ENCODE measurements around the gene MYO9B. TPM values are rescaled to one million over a fixed set of nuclear protein-coding genes. Genes with fewer than 3 reads are reported as not detected.

Gene MYO9B
- total RNA-seq, 1 experiment from 2014 or later: 94.3 TPM

DNA sequence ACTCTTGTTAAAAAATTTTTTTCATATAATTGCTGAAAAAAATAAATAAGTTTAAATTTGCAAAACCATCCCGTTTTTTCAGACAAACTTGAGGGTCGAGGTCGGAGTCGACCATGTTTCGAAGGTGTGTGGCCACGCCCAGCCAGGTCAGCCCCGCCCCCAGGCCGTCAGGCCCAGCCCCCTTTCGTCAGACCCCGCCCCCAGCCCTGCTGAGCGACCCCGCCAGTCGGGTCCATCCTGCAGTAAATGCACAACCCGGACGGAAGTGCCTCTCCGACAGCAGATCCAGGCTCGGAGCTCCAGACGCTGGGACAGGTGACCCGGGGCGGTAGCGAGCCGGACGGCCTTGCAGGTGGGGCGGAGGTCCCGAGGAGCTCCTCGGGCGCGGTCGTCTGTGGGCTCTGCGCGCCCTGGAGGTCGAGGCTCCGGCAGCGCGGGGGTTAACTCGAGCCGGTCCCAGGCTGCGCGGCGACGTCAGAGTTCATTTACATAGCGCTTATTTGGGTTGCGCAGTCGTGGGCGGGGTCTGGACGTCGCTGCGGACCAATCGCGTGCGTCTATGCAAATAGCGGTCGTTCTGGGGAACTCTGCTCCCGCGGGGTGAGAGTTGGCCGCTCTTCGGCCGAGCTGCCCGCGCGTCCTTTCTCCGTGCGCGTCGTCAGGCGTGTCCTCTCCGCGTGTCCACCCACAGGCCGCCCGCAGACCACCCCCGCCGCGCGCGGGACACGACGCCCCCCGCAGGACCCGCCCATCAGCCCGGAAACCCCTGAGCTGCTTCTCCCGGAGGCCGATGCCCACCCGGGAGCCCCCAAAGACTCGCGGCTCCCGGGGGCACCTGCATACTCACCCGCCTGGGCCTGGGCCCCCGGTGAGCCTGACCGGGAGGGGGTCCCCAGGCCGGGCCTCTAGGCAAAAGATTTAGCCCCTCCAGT lies 150.7 kb downstream of the MYO9B start, which contains the start of gene OCEL1:
Gene OCEL1, plus strand, starts transcription at position 225 of the 932 bp plus-strand sequence. Its CDS starts 22 bp downstream, at position 247.
- peaks cover 15% of the 10 kb centered on the region for H3K4me1 Mint-ChIP-seq
- peaks cover 2% of the 10 kb centered on the region; the same call in 1 of the 2 replicates for H3K27me3 Mint-ChIP-seq (ENCODE audit: low read depth)
- ChIA-PET CTCF (interaction anchor here (0.7 to 2.5 kb wide), 15 partner anchors 9 to 565 kb away, joined by 3 to 12 read pairs (median 5); partner anchors contain the start of genes ANKLE1, DDA1, TMEM38A and USE1), POLR2A (interaction anchor here (0.6 to 1.9 kb wide), 8 partner anchors 9 to 150 kb away, joined by 3 to 15 read pairs (median 4); partner anchors contain the start of genes ANKLE1, USE1 and USHBP1)
- ATAC-seq (peak; percentile 92), DNase-seq (ENCODE audit: low spot score) (peak; percentile 98)
- H3K9me3 Mint-ChIP-seq: no peaks in the 10 kb centered on the region
- H3K27ac Mint-ChIP-seq: peak within 1 kb of the TSS; percentile 100
- peak within 1 kb of the TSS; percentile 89 for H3K4me3 Mint-ChIP-seq
- H3K36me3 Mint-ChIP-seq: peaks cover 7% of the 10 kb centered on the region; the same call in 1 of the 2 replicates
- no peak for TF ChIP-seq RORB (CRISPR knock-in tag; IDR thresholded peaks at IDR 0.05)
- peak; percentile 75; the same call in 1 of the 2 replicates for TF ChIP-seq ZNF232 (CRISPR knock-in tag; IDR thresholded peaks at IDR 0.05)
- TF ChIP-seq IRF2 (CRISPR knock-in tag; IDR thresholded peaks at IDR 0.05; ENCODE audit: borderline replicate concordance, low read depth): no peak
- TF ChIP-seq TEAD1 (CRISPR knock-in tag; IDR thresholded peaks at IDR 0.05): peak; percentile 43; the same call in 1 of the 2 replicates
- TF ChIP-seq ZNF263 (CRISPR knock-in tag; IDR thresholded peaks at IDR 0.05; ENCODE audit: low read depth): no peak
- TF ChIP-seq CBFB (CRISPR knock-in tag; IDR thresholded peaks at IDR 0.05; ENCODE audit: low read depth): no peak
- TF ChIP-seq TEAD4 (CRISPR knock-in tag; IDR thresholded peaks at IDR 0.05): no peak
- TF ChIP-seq, protein P1, sequence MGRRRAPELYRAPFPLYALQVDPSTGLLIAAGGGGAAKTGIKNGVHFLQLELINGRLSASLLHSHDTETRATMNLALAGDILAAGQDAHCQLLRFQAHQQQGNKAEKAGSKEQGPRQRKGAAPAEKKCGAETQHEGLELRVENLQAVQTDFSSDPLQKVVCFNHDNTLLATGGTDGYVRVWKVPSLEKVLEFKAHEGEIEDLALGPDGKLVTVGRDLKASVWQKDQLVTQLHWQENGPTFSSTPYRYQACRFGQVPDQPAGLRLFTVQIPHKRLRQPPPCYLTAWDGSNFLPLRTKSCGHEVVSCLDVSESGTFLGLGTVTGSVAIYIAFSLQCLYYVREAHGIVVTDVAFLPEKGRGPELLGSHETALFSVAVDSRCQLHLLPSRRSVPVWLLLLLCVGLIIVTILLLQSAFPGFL (CRISPR knock-in tag; IDR thresholded peaks at IDR 0.05; ENCODE audit: borderline replicate concordance): no peak
- TF ChIP-seq, protein P2, sequence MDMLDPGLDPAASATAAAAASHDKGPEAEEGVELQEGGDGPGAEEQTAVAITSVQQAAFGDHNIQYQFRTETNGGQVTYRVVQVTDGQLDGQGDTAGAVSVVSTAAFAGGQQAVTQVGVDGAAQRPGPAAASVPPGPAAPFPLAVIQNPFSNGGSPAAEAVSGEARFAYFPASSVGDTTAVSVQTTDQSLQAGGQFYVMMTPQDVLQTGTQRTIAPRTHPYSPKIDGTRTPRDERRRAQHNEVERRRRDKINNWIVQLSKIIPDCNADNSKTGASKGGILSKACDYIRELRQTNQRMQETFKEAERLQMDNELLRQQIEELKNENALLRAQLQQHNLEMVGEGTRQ (CRISPR knock-in tag; IDR thresholded peaks at IDR 0.05): no peak
- peak; percentile 88 for TF ChIP-seq SP1 (CRISPR knock-in tag; conservative IDR thresholded peaks at IDR 0.05)
- 0 out of 2 replicates have a peak, but pooled peaks have one; percentile 39 for TF ChIP-seq FOXP1 (CRISPR knock-in tag; IDR thresholded peaks at IDR 0.05; ENCODE audit: borderline replicate concordance)
- TF ChIP-seq, protein P3, sequence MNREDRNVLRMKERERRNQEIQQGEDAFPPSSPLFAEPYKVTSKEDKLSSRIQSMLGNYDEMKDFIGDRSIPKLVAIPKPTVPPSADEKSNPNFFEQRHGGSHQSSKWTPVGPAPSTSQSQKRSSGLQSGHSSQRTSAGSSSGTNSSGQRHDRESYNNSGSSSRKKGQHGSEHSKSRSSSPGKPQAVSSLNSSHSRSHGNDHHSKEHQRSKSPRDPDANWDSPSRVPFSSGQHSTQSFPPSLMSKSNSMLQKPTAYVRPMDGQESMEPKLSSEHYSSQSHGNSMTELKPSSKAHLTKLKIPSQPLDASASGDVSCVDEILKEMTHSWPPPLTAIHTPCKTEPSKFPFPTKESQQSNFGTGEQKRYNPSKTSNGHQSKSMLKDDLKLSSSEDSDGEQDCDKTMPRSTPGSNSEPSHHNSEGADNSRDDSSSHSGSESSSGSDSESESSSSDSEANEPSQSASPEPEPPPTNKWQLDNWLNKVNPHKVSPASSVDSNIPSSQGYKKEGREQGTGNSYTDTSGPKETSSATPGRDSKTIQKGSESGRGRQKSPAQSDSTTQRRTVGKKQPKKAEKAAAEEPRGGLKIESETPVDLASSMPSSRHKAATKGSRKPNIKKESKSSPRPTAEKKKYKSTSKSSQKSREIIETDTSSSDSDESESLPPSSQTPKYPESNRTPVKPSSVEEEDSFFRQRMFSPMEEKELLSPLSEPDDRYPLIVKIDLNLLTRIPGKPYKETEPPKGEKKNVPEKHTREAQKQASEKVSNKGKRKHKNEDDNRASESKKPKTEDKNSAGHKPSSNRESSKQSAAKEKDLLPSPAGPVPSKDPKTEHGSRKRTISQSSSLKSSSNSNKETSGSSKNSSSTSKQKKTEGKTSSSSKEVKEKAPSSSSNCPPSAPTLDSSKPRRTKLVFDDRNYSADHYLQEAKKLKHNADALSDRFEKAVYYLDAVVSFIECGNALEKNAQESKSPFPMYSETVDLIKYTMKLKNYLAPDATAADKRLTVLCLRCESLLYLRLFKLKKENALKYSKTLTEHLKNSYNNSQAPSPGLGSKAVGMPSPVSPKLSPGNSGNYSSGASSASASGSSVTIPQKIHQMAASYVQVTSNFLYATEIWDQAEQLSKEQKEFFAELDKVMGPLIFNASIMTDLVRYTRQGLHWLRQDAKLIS (CRISPR knock-in tag; IDR thresholded peaks at IDR 0.05; ENCODE audit: borderline replicate concordance): no peak
- no peak for TF ChIP-seq KAT7 (CRISPR knock-in tag; IDR thresholded peaks at IDR 0.05; ENCODE audit: borderline replicate concordance)
- TF ChIP-seq, protein P4, sequence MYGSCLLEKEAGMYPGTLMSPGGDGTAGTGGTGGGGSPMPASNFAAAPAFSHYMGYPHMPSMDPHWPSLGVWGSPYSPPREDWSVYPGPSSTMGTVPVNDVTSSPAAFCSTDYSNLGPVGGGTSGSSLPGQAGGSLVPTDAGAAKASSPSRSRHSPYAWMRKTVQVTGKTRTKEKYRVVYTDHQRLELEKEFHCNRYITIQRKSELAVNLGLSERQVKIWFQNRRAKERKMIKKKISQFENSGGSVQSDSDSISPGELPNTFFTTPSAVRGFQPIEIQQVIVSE (CRISPR knock-in tag; IDR thresholded peaks at IDR 0.05; ENCODE audit: borderline replicate concordance): no peak
- TF ChIP-seq NFATC4 (CRISPR knock-in tag; IDR thresholded peaks at IDR 0.05): no peak
- TF ChIP-seq, protein P5, sequence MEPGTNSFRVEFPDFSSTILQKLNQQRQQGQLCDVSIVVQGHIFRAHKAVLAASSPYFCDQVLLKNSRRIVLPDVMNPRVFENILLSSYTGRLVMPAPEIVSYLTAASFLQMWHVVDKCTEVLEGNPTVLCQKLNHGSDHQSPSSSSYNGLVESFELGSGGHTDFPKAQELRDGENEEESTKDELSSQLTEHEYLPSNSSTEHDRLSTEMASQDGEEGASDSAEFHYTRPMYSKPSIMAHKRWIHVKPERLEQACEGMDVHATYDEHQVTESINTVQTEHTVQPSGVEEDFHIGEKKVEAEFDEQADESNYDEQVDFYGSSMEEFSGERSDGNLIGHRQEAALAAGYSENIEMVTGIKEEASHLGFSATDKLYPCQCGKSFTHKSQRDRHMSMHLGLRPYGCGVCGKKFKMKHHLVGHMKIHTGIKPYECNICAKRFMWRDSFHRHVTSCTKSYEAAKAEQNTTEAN (CRISPR knock-in tag; IDR thresholded peaks at IDR 0.05): peak; percentile 69; the same call in 1 of the 2 replicates
- TF ChIP-seq, protein P6, sequence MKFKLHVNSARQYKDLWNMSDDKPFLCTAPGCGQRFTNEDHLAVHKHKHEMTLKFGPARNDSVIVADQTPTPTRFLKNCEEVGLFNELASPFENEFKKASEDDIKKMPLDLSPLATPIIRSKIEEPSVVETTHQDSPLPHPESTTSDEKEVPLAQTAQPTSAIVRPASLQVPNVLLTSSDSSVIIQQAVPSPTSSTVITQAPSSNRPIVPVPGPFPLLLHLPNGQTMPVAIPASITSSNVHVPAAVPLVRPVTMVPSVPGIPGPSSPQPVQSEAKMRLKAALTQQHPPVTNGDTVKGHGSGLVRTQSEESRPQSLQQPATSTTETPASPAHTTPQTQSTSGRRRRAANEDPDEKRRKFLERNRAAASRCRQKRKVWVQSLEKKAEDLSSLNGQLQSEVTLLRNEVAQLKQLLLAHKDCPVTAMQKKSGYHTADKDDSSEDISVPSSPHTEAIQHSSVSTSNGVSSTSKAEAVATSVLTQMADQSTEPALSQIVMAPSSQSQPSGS (CRISPR knock-in tag; IDR thresholded peaks at IDR 0.05; ENCODE audit: borderline replicate concordance, low read depth): no peak
- no peak for TF ChIP-seq ZNF671 (CRISPR knock-in tag; IDR thresholded peaks at IDR 0.05)
- no peak for TF ChIP-seq NR2C2 (CRISPR knock-in tag; IDR thresholded peaks at IDR 0.05)
- TF ChIP-seq NR1H2 (CRISPR knock-in tag; IDR thresholded peaks at IDR 0.05): no peak
- TF ChIP-seq, protein P7, sequence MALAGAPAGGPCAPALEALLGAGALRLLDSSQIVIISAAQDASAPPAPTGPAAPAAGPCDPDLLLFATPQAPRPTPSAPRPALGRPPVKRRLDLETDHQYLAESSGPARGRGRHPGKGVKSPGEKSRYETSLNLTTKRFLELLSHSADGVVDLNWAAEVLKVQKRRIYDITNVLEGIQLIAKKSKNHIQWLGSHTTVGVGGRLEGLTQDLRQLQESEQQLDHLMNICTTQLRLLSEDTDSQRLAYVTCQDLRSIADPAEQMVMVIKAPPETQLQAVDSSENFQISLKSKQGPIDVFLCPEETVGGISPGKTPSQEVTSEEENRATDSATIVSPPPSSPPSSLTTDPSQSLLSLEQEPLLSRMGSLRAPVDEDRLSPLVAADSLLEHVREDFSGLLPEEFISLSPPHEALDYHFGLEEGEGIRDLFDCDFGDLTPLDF (CRISPR knock-in tag; IDR thresholded peaks at IDR 0.05): no peak
- TF ChIP-seq, protein P8, sequence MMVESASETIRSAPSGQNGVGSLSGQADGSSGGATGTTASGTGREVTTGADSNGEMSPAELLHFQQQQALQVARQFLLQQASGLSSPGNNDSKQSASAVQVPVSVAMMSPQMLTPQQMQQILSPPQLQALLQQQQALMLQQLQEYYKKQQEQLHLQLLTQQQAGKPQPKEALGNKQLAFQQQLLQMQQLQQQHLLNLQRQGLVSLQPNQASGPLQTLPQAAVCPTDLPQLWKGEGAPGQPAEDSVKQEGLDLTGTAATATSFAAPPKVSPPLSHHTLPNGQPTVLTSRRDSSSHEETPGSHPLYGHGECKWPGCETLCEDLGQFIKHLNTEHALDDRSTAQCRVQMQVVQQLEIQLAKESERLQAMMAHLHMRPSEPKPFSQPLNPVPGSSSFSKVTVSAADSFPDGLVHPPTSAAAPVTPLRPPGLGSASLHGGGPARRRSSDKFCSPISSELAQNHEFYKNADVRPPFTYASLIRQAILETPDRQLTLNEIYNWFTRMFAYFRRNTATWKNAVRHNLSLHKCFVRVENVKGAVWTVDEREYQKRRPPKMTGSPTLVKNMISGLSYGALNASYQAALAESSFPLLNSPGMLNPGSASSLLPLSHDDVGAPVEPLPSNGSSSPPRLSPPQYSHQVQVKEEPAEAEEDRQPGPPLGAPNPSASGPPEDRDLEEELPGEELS (CRISPR knock-in tag; IDR thresholded peaks at IDR 0.05): no peak
- TF ChIP-seq, protein P9, sequence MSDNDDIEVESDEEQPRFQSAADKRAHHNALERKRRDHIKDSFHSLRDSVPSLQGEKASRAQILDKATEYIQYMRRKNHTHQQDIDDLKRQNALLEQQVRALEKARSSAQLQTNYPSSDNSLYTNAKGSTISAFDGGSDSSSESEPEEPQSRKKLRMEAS (CRISPR knock-in tag; IDR thresholded peaks at IDR 0.05): 0 out of 2 replicates have a peak, but pooled peaks have one; percentile 51
